H1 (cell line): Measurements from ENCODE around the gene TSPEAR. TPM values are rescaled to one million over a fixed set of nuclear protein-coding genes. Genes with fewer than 3 reads are reported as not detected.

Experiments
- CTCF ChIA-PET: fragments of 300-600 bp; sonication (Branson Sonifier 250); formaldehyde crosslinking; loops from one replicate; lab custom pipeline; 2021; ENCODE audit not compliant: partially characterized antibody; lab: Charles Lee
- POLR2A ChIA-PET: fragments of 300-600 bp; sonication (Branson Sonifier 250); formaldehyde crosslinking; loops from one replicate; lab custom pipeline; 2021; ENCODE audit warnings: inconsistent platforms; ENCODE audit not compliant: partially characterized antibody; lab: Charles Lee
- DNase-seq, 2 experiments: peaks; one replicate each; pipeline versions ENCODE4 v3.0.0 to v3.0.0-alpha.2; 2010 to 2022; ENCODE audit warnings: low spot score in 2 of 2, low read depth in 1 of 2, mixed read lengths in 1 of 2
- FAIRE-seq: peaks from 2 replicates; lab custom pipeline; 2011; peaks lifted over from hg19 to GRCh38; lab: Jason Lieb, UNC
- H2AFZ ChIP-seq: 2 replicates; pipeline ENCODE4 v1.8.1; 2012; ENCODE audit warnings: low read length, inconsistent platforms
- H2AK5ac ChIP-seq: 2 replicates; pipeline ENCODE4 v1.6.1; 2013; ENCODE audit warnings: low read depth, low read length
- H2BK120ac ChIP-seq: replicated peaks from 2 replicates; pipeline ENCODE3; 2013; ENCODE audit warnings: low read depth, low read length, inconsistent platforms
- H2BK12ac ChIP-seq: 2 replicates; pipeline ENCODE4 v1.6.1; 2013; ENCODE audit warnings: low read depth, low read length
- H2BK15ac ChIP-seq: 2 replicates; pipeline ENCODE4 v1.6.1; 2013; ENCODE audit warnings: low read length
- H2BK20ac ChIP-seq: 2 replicates; pipeline ENCODE4 v1.6.1; 2013; ENCODE audit warnings: low read length
- H2BK5ac ChIP-seq: 2 replicates; pipeline ENCODE4 v1.6.1; 2013; ENCODE audit warnings: low read depth, low read length
- H3K14ac ChIP-seq: 2 replicates; pipeline ENCODE4 v1.6.1; 2013; ENCODE audit warnings: inconsistent platforms; ENCODE audit not compliant: insufficient read length
- H3K18ac ChIP-seq: 2 replicates; pipeline ENCODE4 v1.6.1; 2013; ENCODE audit warnings: low read length; ENCODE audit errors: extremely low read depth
- H3K23ac ChIP-seq: 2 replicates; pipeline ENCODE4 v1.6.1; 2013; ENCODE audit warnings: inconsistent platforms; ENCODE audit not compliant: insufficient read length
- H3K23me2 ChIP-seq: 2 replicates; pipeline ENCODE4 v1.6.1; 2013; ENCODE audit warnings: low read depth, low read length
- H3K27ac ChIP-seq: 2 replicates; pipeline ENCODE4 v1.6.1; 2011; ENCODE audit warnings: low read depth, low read length, inconsistent platforms
- H3K27me3 ChIP-seq, 4 experiments: replicated peaks in 1 of 4; 1 replicate in 1 of 4; 2 replicates in 3 of 4; pipeline versions ENCODE4 v1.6.1 to v1.8.1; 2011 to 2013; ENCODE audit warnings: low read length in 3 of 4, mild to moderate bottlenecking in 3 of 4, inconsistent platforms in 2 of 4, mixed read lengths in 2 of 4, moderate library complexity in 1 of 4; ENCODE audit not compliant: control insufficient read depth in 3 of 4, insufficient read depth in 3 of 4; ENCODE audit errors: extremely low read depth in 1 of 4
- H3K36me3 ChIP-seq, 4 experiments: 2 replicates each; pipeline versions ENCODE4 v1.6.1 to v1.8.1; 2011 to 2013; ENCODE audit warnings: mild to moderate bottlenecking in 4 of 4, low read length in 3 of 4, moderate library complexity in 2 of 4, control low read depth in 1 of 4, inconsistent platforms in 1 of 4; ENCODE audit not compliant: insufficient read depth in 4 of 4, control insufficient read depth in 2 of 4
- H3K4ac ChIP-seq: replicated peaks from 2 replicates; pipeline ENCODE3; 2013; ENCODE audit warnings: low read length, low read depth, mixed read lengths, inconsistent platforms; ENCODE audit not compliant: insufficient read length
- H3K4me1 ChIP-seq, 4 experiments: replicated peaks in 1 of 4; 1 replicate in 1 of 4; 2 replicates in 3 of 4; pipeline versions ENCODE4 v1.6.1 to v1.8.1; 2011 to 2013; ENCODE audit warnings: low read length in 3 of 4, inconsistent platforms in 2 of 4, mixed read lengths in 1 of 4; ENCODE audit not compliant: insufficient read depth in 4 of 4, control insufficient read depth in 3 of 4
- H3K4me2 ChIP-seq, 2 experiments: 2 replicates each; pipeline versions ENCODE4 v1.6.1 to v1.8.1; 2011 to 2013; ENCODE audit warnings: low read depth in 2 of 2, low read length in 2 of 2, control low read depth in 1 of 2, inconsistent platforms in 1 of 2, mild to moderate bottlenecking in 1 of 2; ENCODE audit not compliant: insufficient read depth in 1 of 2
- H3K4me3 ChIP-seq, 4 experiments: fragments of 200-600, 300-600 bp in 1 of 4; sonication (generic), shearing (Covaris generic), sonication (Bioruptor Twin) in 1 of 4; 2 replicates each; pipeline versions ENCODE4 v1.5.1 to v1.8.1; 2011 to 2016; ENCODE audit warnings: low read length in 4 of 4, low read depth in 3 of 4, control low read depth in 2 of 4, inconsistent platforms in 2 of 4, mild to moderate bottlenecking in 2 of 4, mixed read lengths in 1 of 4, moderate library complexity in 1 of 4; ENCODE audit not compliant: insufficient read depth in 2 of 4; ENCODE audit errors: extremely low read depth in 1 of 4
- H3K56ac ChIP-seq: replicated peaks from 2 replicates; pipeline ENCODE3; 2013; ENCODE audit warnings: low read depth, mild to moderate bottlenecking, mixed read lengths, low read length, inconsistent platforms; ENCODE audit not compliant: insufficient read length
- H3K79me1 ChIP-seq: 2 replicates; pipeline ENCODE4 v1.6.1; 2013; ENCODE audit warnings: low read depth, low read length, control low read depth
- H3K79me2 ChIP-seq, 2 experiments: 2 replicates each; pipeline versions ENCODE4 v1.6.1 to v1.8.1; 2012 to 2013; ENCODE audit warnings: low read length in 2 of 2, mild to moderate bottlenecking in 2 of 2, inconsistent platforms in 1 of 2; ENCODE audit not compliant: insufficient read depth in 2 of 2, control insufficient read depth in 1 of 2
- H3K9ac ChIP-seq, 4 experiments: replicated peaks in 1 of 4; 1 replicate in 1 of 4; 2 replicates in 3 of 4; pipeline versions ENCODE4 v1.6.1 to v1.8.1; 2011 to 2013; ENCODE audit warnings: low read depth in 3 of 4, low read length in 3 of 4, control low read depth in 2 of 4, mild to moderate bottlenecking in 2 of 4, moderate library complexity in 2 of 4, inconsistent platforms in 1 of 4; ENCODE audit errors: extremely low read depth in 1 of 4
- H3K9me3 ChIP-seq, 2 experiments: 2 replicates each; pipeline versions ENCODE4 v1.6.1 to v1.8.1; 2012 to 2013; ENCODE audit warnings: mild to moderate bottlenecking in 2 of 2, moderate library complexity in 2 of 2, control low read depth in 1 of 2, inconsistent platforms in 1 of 2, low read depth in 1 of 2, low read length in 1 of 2, mixed read lengths in 1 of 2; ENCODE audit not compliant: insufficient read depth in 2 of 2
- H4K20me1 ChIP-seq, 2 experiments: replicated peaks in 1 of 2; 2 replicates each; pipeline versions ENCODE3 to v1.8.1; 2011 to 2013; ENCODE audit warnings: inconsistent platforms in 2 of 2, low read length in 2 of 2, mild to moderate bottlenecking in 1 of 2; ENCODE audit not compliant: insufficient read depth in 2 of 2, control insufficient read depth in 1 of 2
- H4K5ac ChIP-seq: 2 replicates; pipeline ENCODE4 v1.6.1; 2013; ENCODE audit warnings: low read length, low read depth, mixed read lengths, inconsistent platforms; ENCODE audit not compliant: insufficient read length
- H4K8ac ChIP-seq: 2 replicates; pipeline ENCODE4 v1.8.0; 2013; ENCODE audit warnings: mild to moderate bottlenecking, moderate library complexity, low read length, inconsistent platforms; ENCODE audit not compliant: insufficient read depth; ENCODE audit errors: extremely low read depth
- H4K91ac ChIP-seq: replicated peaks from 2 replicates; pipeline ENCODE3; 2013; ENCODE audit warnings: low read length, mixed read lengths, inconsistent platforms; ENCODE audit not compliant: insufficient read length
- CBX5 ChIP-seq: fragments of 300-800, 300-1000 bp; sonication (generic); IDR thresholded peaks from 2 replicates; pipeline ENCODE4 v1.7.1; 2016; ENCODE audit warnings: antibody characterized with exemption, low read length, low read depth
- POLR2A ChIP-seq, 2 experiments: IDR thresholded peaks; 1 replicate in 1 of 2; 2 replicates in 1 of 2; pipeline ENCODE4 v1.6.1; 2011; ENCODE audit warnings: low read depth in 2 of 2, low read length in 2 of 2, mild to moderate bottlenecking in 2 of 2; ENCODE audit errors: control extremely low read depth in 1 of 2
- WGBS, 2 experiments: shearing (Covaris generic) in 1 of 2; methylation state at CpG; one replicate each; pipeline versions ENCODE4 v1.1.6 to v1.1.7; 2013 to 2015; ENCODE audit warnings: low lambda C conversion rate in 2 of 2, mixed read lengths in 2 of 2, inconsistent platforms in 1 of 2, low coverage in 1 of 2, missing lambda C conversion rate in 1 of 2; ENCODE audit not compliant: insufficient replicate concordance in 2 of 2, insufficient coverage in 1 of 2, insufficient read length in 1 of 2; ENCODE audit errors: extremely low coverage in 1 of 2, missing lambda C conversion rate in 1 of 2; 5-methylcytosine and 5-hydroxymethylcytosine counted together
- polyA plus RNA-seq, 7 experiments: library from polyadenylated mRNA; depleted of rRNA in 3 of 7; stranded (reverse) in 5 of 7; unstranded in 2 of 7; fragments of >200 nt in 5 of 7; fragments of 200-250 nt in 2 of 7; gene quantifications; 1 replicate in 5 of 7; 2 replicates in 1 of 7; 4 replicates in 1 of 7; pipeline versions ENCODE4 v1.2.1 to v1.2.3, GENCODE V29; 2011 to 2013; ENCODE audit warnings: missing spikeins in 2 of 7, mixed read lengths in 2 of 7
- total RNA-seq: library from RNA; stranded (reverse); fragmentation: NEBNext Ultra II Directional; extraction: Animal tissue kit (Norgen Biotek cat#: 25700); gene quantifications from 2 replicates; pipeline ENCODE4 v1.2.1, GENCODE V29; 2021

Gene TSPEAR
- total and polyA plus RNA-seq, 2 of the 8 experiments (the other 6 are each of a cell fraction or from before 2014, with no cell fraction given), result 0.58 to 0.89 TPM

DNA sequence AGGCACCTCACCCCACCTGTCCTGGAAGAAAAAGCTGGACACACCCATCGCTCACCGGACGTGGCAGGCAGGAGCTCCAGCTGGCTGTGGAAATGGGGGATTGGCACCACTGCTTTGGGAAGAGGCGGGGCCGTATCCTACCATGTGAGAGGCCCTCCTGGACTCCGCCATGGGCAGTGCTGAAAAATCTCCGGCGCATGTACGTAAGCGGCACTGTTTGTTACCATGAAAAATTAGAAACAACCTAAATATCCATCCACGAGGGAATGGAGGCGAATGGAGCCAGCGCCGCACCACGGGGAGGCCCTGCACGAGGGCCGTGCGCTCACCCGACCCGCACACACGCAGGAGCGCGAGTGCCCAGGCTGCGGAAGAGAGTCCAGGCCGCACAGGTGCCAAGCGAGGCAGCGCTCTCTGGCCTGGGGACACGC, 96.4 kb downstream of the TSPEAR start:
- Histone ChIP-seq H3K56ac (no peak overlapping the region), H2BK15ac (no peak overlapping the region), H3K9me3 (peaks cover 18 to 21% of the 10 kb centered on the region in 2 experiments), H3K18ac (no peak overlapping the region), H3K4ac (no peak overlapping the region), H3K14ac (no peak overlapping the region), H4K5ac (no peak overlapping the region), H3K4me3 (no peak overlapping the region), H2BK20ac (no peak overlapping the region), H4K91ac (peak overlapping the region; percentile 55), H3K23me2 (no peaks in the 10 kb centered on the region), H3K4me1 (peaks cover 0 to 6% (median 2%) of the 10 kb centered on the region in 4 experiments; a peak in 4 of 7 replicates), H3K9ac (no peak overlapping the region), H3K79me1 (no peaks in the 10 kb centered on the region; the same call in 1 of the 2 replicates), H4K8ac (no peak overlapping the region; the same call in 1 of the 2 replicates), H3K79me2 (no peaks in the 10 kb centered on the region), H3K23ac (no peak overlapping the region), H4K20me1 (peaks cover 0 to 1% of the 10 kb centered on the region in 2 experiments), H3K4me2 (no peak overlapping the region), H2BK5ac (no peak overlapping the region), H2BK120ac (no peak overlapping the region), H2AFZ (no peak overlapping the region), H3K36me3 (no peaks in the 10 kb centered on the region)
- DNase-seq, result peak in 1 of 2 experiments; percentile 41
- 93% methylated on average over 28 of the region's 28 CpGs; no CpG with 5 or more reads in 1 of the 2 experiments for WGBS, 2 experiments
- ChIA-PET CTCF (interaction anchor here (0.9 to 1.1 kb wide), 2 partner anchors 34 kb away, joined by 3 to 4 read pairs; partner anchors contain the start of gene KRTAP10-5), POLR2A (interaction anchor here (0.6 kb wide), 1 partner anchor 1013 kb away, joined by 3 read pairs; no protein-coding TSS in a partner anchor)
- no peak for FAIRE-seq
- no peak for TF ChIP-seq POLR2A (IDR thresholded peaks at IDR 0.05; ENCODE audit: control extremely low read depth in 1 of 2, low read depth in 2 of 2, low read length in 2 of 2)
- no peak for TF ChIP-seq CBX5
- TF ChIP-seq, all 59 proteins: peak for 0
- Histone ChIP-seq H2BK12ac (no peak overlapping the region), H3K27me3 (no peaks in the 10 kb centered on the region), H3K27ac (no peak overlapping the region), H2AK5ac (no peak overlapping the region; the same call in 1 of the 2 replicates)
